T-helper 2 cell (primary cell): ENCODE measurements around the gene PRKN.

ENCODE experiments used
- DNase-seq, 5 experiments: peaks; one replicate each; pipeline versions ENCODE4 v3.0.0 to v3.0.0-alpha.2; 2012 to 2022

The PRKN gene

DNA sequence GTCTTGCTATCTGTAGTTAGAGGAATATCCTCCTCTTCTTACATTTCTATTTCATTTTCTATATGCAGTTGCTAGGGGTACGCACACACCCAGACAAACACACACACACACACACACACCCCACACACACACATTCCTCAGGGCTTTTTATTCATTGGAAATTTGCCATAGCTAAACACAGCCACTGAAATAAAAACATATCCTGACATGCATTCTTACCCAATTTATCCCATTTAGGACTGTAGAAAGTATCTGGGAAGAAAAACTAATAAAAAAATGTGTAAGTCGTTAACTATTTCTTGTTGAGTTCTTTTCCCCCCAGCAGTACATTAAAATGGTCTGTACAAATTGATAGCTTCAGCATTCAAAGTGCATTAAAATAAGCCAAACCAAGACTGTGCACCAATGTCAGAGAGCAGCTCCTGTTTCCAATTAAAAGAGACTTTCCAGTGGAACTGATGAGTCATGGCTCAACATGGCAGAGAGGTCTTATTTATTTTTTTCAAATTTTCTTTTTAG is 1095.8 kb downstream of the PRKN start:
- DNase-seq = no peak

DNA sequence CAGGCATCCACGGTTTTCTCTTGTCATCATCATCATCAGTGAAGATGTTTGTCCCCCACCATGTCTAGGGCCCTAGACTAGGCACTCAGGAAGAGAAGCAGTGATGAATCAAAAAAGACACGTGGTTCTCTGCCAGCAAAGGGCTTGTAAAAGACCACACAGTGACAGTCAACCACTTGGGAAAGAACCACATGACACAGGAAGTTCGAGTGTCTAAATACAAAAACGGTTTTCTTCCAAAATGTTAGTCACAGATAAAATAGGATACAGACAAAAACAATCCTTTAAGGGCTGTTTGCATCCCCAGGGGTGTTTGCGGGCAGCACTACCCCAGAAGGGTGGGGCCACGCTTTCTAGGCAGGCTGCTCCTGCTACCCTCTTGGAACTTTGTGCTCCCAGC is 1096.9 kb downstream of the PRKN start:
- no peak for DNase-seq

DNA sequence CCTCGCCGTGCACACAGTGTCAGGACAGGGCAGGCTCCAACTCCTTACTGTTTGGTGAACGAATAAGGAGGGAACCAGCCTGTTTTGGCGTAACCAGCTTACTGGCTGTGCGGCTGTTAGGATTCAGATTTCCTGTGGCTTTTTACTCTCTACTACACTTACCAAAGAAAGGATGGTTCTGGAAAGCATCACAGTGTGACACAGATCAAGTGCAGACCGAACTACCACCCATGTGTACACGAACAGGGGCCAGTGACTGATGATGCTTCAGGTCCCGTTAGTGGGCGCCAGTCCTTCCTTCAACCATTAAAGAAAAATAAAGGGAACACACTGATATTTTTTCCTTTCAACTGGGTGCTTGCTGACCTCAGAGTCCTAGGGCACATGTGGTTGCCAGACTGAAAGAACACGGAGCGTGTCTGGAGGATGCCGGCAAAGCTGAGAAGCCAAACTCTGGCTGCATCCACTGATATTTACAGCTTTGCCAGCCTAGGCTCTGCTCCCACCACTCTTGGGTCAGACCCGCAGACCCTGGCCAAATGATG is 1101.4 kb downstream of the PRKN start:
- no peak for DNase-seq

GRCh38 chr6:161624111-161624510 is 1103.5 kb downstream of the PRKN start:
- no peak for DNase-seq

DNA sequence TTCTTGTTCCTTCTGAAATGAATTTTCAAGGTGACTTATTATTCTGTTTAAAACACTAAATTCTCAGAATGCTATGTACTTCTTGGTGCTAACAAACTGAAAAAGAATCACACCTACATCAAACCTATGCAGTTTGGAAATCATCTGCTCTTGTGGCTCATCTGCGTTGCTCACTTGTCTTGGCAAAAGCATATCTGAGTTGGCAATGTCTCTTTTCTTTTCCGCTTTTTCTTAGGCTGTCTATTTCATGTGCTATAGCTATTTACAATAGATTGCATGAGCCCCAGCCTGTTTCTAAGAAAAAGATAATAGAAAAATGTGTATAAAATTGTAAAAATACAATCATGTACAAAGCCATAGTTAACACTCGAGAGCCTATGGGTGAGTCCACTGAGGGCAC is 1104.8 kb downstream of the PRKN start:
- no peak for DNase-seq

- DNase-seq = no peak
These were observed 1108.6 kb downstream of the PRKN start for GRCh38 chr6:161618831-161619454.

DNA sequence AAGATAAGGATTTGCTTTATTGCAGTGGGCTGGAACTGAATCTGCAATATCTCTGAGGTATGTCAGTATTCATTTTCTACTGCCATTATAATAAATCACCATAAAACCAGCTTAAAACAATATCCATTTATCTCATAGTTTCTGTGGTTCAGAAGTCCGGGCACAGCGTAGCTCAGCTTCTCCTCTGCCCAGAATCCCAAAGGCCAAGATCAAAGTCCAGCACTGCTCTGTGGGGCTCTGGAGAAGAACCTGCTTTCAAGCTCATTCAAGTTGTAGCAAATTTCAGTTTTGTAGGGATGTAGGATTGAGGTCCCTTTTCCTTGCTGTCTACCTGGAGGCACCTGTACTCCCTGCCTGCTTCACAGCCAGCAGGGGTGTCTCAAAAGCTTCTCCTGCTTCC is 1113.9 kb downstream of the PRKN start:
- DNase-seq = no peak

- no peak for DNase-seq
These were observed 1118.8 kb downstream of the PRKN start for GRCh38 chr6:161608771-161609170.

DNA sequence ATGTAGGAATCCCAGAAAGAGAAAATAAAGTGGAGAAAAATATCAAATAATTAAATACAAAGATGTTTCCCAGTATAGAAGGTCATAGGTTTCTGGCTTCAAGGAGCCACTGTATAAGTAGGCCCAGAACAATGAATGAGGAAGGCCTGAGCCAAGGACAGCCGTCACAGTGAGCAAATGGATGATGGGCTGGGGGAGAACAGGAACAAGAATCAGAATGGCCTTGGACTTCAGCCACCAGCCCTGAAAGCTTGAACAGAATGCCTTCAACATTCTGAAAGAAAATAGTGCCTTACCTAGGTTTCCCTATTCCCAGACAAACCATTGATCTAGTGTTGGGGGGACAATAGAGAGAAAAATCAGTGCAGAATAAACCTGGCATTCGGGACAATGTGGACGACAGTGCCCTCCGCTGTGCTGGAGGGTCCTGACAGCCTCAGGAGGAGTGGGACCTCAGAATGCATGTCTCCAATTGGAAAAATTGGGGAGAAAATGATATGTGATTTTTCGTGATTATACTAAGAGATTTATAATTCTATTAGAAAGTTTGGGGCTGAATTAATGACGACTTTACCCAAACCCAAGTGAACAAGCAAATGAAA is 1119.8 kb downstream of the PRKN start:
- DNase-seq = no peak

GRCh38 chr6:161602359-161602758 is 1125.2 kb downstream of the PRKN start:
- no peak for DNase-seq

DNA sequence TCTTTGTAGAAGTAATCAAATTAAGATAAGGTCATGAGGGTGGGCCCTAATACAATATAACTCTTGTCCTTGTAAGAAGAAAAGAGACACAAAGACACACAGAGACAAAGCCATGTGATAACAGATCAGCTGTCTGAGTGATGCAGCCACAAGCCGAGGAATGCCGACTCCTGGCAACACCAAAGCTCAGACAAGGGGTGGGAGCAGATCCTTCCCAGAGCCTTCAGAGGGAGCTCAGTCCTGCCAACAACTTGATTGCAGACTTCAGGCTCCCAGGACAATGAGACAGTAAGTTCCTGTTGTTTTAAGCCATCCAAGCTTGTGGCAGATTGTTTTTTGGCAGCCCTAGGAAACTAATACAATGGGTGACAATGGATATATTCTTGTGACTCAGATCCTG is 1128.7 kb downstream of the PRKN start:
- DNase-seq = no peak

DNA sequence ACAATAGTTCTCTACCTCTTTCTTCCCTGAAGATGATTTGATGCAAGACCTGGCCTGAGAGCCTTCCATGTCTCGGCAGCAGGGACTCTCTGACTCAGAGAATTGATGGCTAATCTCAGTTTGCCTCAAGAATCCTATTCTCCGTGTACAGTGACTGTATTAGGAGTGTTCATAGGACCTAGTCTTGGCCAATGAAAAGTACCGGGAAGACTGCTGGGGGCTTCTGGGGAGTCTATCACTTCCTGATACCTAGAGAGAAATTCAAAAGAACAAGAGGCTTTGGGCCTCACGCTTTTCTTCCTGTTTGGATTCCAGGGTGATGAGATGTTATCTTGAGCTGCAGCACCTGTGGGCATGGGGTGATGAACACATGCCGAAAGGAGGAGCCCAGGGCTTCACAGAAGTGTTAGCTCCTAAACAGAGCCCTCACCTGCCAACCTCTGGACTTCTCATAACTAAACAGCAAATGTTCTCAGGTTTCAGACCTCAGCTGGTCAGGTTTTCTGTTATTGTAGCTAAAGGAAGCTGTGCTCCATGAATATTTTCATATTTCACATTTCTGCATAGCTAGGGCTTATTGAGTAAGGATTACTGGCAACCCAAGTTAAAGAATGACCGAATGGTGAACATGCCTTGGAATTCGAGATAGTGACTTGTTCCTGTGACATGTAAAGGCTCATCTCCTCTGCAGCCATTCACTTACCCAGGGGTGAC is 1130.6 kb downstream of the PRKN start:
- no peak for DNase-seq

GRCh38 chr6:161594412-161594811 is 1133.2 kb downstream of the PRKN start:
- DNase-seq = no peak

- DNase-seq = no peak
These were observed 1136.5 kb downstream of the PRKN start for GRCh38 chr6:161590961-161591627.

- DNase-seq = no peak
These were observed 1140.7 kb downstream of the PRKN start for GRCh38 chr6:161586887-161587286.

GRCh38 chr6:161584621-161585340 is 1142.8 kb downstream of the PRKN start:
- no peak for DNase-seq

GRCh38 chr6:161584051-161584450 is 1143.5 kb downstream of the PRKN start:
- DNase-seq = no peak

GRCh38 chr6:161583584-161583983 is 1144.0 kb downstream of the PRKN start:
- DNase-seq = no peak

- peak in 1 of 5 experiments; percentile 1 for DNase-seq
These were observed 1149.1 kb downstream of the PRKN start for GRCh38 chr6:161578478-161578877.

GRCh38 chr6:161575523-161576254 is 1151.9 kb downstream of the PRKN start:
- no peak for DNase-seq

DNA sequence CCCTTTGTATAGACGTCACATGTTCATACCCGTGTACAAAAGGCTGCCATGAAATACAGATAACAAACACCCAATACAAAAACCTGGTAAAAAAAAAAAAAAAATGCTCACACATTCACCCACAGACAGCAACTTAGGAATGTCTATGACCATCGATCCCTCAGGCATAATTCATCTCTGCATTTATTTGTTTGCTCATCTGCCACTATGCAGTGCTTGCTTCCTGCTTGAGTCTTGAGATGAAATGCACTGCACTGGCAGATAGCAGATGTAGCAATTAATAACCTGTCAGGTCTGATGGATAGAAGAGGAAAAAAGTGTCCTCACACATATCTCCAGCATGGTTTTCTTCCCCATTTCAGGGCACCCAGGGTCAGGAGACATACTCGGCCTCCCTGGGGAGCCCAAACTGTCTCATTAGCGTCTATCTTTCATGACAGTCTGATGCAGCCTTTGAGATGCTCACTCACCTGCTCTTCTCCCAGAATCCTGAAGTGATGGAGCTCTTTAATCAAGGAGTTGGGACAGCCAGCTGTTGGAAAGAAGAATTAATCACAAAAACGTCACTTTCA is 1158.6 kb downstream of the PRKN start:
- no peak for DNase-seq
